K562 treated with DMSO at 1 percent for 12 hours (cell line): Measurements from ENCODE around the gene ANKRD66. TPM values are rescaled to one million over a fixed set of nuclear protein-coding genes. Genes with fewer than 3 reads are reported as not detected.

Source experiments
- total RNA-seq: library from RNA; unstranded; fragments of 300-600 nt; gene quantifications from 2 replicates; pipeline ENCODE4 v1.2.3, GENCODE V29; 2022; ENCODE audit not compliant: insufficient read depth

The ANKRD66 gene
- not detected in 2 replicates for total RNA-seq

DNA sequence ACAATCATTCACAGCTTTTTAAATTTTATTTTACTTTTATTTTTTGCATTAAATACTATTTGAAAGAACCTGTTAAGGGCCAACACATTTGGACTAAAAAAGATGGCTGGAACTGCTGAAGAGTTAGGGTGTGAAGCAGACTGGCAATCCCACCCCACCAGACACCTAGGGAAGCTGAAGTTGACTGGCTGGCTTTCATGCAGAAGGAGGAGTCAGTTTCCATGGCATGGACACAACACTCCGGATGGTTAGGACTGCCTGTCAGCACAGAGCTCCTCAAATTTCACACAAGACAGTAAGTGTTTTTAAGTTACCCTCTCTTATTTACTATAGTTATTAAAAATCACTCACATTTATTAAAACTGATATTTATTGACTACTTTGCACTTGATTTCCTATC, at the start of gene ANKRD66:
TSS of gene ANKRD66 (plus strand) at position 238 of the 400 bp plus-strand sequence. CDS start 5,016 bp downstream, outside the sequence.

GRCh38 chr6:46734867-46735719, 11.6 kb upstream of the ANKRD66 start, which contains the start of gene PLA2G7:
Gene PLA2G7, minus strand, starts transcription at chr6:46735375. Its CDS starts 12,484 bp downstream, at chr6:46722891.

DNA sequence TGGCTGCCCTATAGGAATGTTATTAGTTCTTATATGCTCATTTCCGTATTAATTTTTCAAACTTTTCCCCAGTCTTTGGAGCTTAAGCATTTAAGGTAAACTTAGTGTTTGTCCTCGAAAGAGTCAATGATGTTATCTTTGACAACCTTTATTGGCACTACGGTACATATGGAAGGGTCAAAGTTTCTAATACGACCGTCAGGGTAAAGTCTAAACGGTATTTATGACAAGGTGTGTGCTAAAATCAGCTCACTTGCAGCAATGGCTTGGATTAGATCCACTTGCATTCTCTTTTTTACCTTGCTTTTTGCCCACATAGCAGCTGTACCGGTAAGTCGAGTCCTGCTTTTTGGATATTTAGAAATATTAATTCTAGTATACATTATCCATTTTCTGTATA, 46.4 kb downstream of the ANKRD66 start, which contains the start of gene MEP1A:
TSS of gene MEP1A (plus strand) at position 252 of the 400 bp plus-strand sequence. CDS start at position 262, 10 bp downstream.

Other genes starting within 250 kb of the ANKRD66 start
- not detected in 2 replicates for gene CYP39A1, start 94.1 kb upstream of the ANKRD66 start, total RNA-seq
- gene SLC25A27, start 94.0 kb upstream of the ANKRD66 start, total RNA-seq, result not detected in 2 replicates
- gene TDRD6, start 59.0 kb upstream of the ANKRD66 start, total RNA-seq, result 0.13 and 0.48 TPM in 2 replicates
- gene PLA2G7, start 11.6 kb upstream of the ANKRD66 start, total RNA-seq, result not detected in 2 replicates
- gene MEP1A, start 46.5 kb downstream of the ANKRD66 start, total RNA-seq, result not detected in 2 replicates
- gene ADGRF5, start 175.0 kb downstream of the ANKRD66 start, total RNA-seq, result not detected in 2 replicates